NCI-H345 (cell line): ENCODE measurements around the gene PDXDC1.
"Not testable (repeated sequence)": the region's sequence is repeated elsewhere in the genome, so short reads cannot be mapped to it uniquely, and the experiment has no call there.

Experiments used
- DNase-seq: peaks from one replicate; lab custom pipeline; 2025; lab: John Stamatoyannopoulos, UW

PDXDC1 gene

GRCh38 chr16:15132719-15133428 is 158.0 kb downstream of the PDXDC1 start:
- not testable (repeated sequence) for DNase-seq

- DNase-seq = not testable (repeated sequence)
Observed at GRCh38 chr16:15133554-15133953, 158.7 kb downstream of the PDXDC1 start.

- not testable (repeated sequence) for DNase-seq
Observed at GRCh38 chr16:15134752-15135482, 160.1 kb downstream of the PDXDC1 start.

- not testable (repeated sequence) for DNase-seq
Observed at GRCh38 chr16:15135483-15136360, 160.9 kb downstream of the PDXDC1 start.

GRCh38 chr16:15137514-15137913 is 162.7 kb downstream of the PDXDC1 start:
- DNase-seq = not testable (repeated sequence)

GRCh38 chr16:15140444-15141365 is 165.9 kb downstream of the PDXDC1 start:
- not testable (repeated sequence) for DNase-seq

GRCh38 chr16:15141586-15141985 is 166.8 kb downstream of the PDXDC1 start:
- no peak for DNase-seq

- DNase-seq = not testable (repeated sequence)
Observed at GRCh38 chr16:15142107-15142890, 167.5 kb downstream of the PDXDC1 start.

GRCh38 chr16:15142891-15143600 is 168.2 kb downstream of the PDXDC1 start:
- not testable (repeated sequence) for DNase-seq

- DNase-seq = not testable (repeated sequence)
Observed at GRCh38 chr16:15143601-15144091, 168.8 kb downstream of the PDXDC1 start.

- DNase-seq = not testable (repeated sequence)
Observed at GRCh38 chr16:15144092-15144631, 169.3 kb downstream of the PDXDC1 start.

GRCh38 chr16:15144781-15145417 is 170.1 kb downstream of the PDXDC1 start:
- DNase-seq = not testable (repeated sequence)

- DNase-seq = not testable (repeated sequence)
Observed at GRCh38 chr16:15145418-15146263, 170.8 kb downstream of the PDXDC1 start.

- not testable (repeated sequence) for DNase-seq
Observed at GRCh38 chr16:15146264-15146662, 171.4 kb downstream of the PDXDC1 start.

- not testable (repeated sequence) for DNase-seq
Observed at GRCh38 chr16:15148831-15149230, 174.0 kb downstream of the PDXDC1 start.

GRCh38 chr16:15149260-15149659 is 174.4 kb downstream of the PDXDC1 start:
- DNase-seq = not testable (repeated sequence)

- DNase-seq = not testable (repeated sequence)
Observed at GRCh38 chr16:15154005-15154404, 179.2 kb downstream of the PDXDC1 start.
